ENCODE data around the gene OR5T2.

GRCh38 chr11:56197367-56197766 lies 36.7 kb downstream of the OR5T2 start:
- TF ChIP-seq CTCF (IDR thresholded peaks at IDR 0.05) (no peak), POLR2A (IDR thresholded peaks at IDR 0.05) (no peak)

All from Peyer's patch (tissue), 4 donors.